NCI-H1930 (cell line): ENCODE results near the gene SCN4B.
A peak's percentile ranks its signal among the peaks of the same experiment; 100 is the strongest.
"Not testable (repeated sequence)": the region's sequence is repeated elsewhere in the genome, so short reads cannot be mapped to it uniquely, and the experiment has no call there.

ENCODE experiments used
- DNase-seq, 2 experiments: peaks; one replicate each; lab custom pipeline; 2025; lab: John Stamatoyannopoulos, UW

Gene SCN4B, protein sequence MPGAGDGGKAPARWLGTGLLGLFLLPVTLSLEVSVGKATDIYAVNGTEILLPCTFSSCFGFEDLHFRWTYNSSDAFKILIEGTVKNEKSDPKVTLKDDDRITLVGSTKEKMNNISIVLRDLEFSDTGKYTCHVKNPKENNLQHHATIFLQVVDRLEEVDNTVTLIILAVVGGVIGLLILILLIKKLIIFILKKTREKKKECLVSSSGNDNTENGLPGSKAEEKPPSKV

DNA sequence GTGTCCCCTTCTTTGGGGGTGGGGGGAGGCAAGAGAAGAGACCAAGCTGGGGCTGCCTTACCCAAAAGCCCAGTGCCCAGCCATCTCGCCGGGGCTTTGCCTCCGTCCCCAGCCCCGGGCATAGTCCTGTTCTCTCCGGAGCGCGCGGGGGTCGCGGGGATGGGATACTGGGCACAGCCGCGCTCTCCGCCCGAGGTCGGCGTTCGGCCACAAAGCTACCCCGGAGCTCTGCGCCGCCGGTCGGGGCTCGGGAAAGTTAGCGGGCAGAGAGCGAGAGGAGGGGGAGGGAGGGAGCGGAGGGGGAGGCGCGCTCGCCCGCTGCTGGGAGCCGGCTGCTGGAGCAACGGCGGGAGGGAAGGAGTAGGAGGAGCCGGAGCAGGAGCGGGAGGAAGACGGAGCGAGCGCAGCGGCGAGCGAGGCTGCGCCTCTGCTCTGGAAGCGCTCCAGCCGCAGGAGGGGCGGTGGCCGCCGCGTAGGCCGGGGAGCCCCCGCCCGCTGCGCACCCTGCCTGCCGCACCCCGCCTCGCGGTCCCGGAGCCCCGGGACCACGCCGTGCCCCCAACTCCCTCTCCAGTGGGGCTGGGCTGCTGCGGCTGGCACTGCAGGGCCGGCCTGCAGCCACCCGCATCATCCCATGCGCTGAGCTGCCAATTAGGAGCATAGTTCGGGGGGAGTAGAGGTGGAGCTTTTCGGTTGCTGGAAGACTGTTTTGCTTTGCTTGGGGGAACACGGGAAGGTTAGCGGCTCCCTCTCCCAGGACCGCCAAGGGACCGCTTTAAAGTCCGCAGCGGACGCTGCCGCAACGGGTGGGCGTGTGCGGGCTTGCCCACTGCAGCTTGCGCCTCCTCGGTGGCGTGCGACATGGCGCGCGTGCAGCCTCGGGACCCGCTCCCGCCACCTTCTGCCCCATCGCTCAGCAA, at the start of gene SCN4B:
Gene SCN4B (minus strand): TSS at position 272 of the 920 bp plus-strand sequence. CDS start 150 bp downstream, at position 122.
- peak; percentile 16 to 57 for DNase-seq

DNA sequence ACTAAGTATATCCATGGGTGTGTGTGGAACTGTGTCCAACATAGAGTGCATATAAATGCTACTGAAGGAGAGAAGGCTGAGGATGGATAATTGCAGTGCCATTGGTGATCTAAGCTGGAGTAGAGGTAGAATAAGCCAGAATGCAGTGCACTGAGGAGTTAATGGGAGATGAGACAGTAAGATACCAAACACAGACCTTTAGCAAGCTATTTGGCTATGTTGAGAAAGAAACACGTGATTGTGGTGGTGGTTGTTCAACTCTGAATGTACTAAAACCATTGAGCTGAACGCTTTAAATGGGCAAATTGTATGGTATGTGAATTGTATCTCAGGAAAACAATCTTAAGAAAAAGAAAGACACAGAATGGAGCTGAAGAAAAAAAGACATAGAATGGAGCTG, 49.3 kb upstream of the SCN4B start:
- DNase-seq, result no peak

GRCh38 chr11:118200901-118201680, 48.5 kb upstream of the SCN4B start:
- no peak for DNase-seq

DNA sequence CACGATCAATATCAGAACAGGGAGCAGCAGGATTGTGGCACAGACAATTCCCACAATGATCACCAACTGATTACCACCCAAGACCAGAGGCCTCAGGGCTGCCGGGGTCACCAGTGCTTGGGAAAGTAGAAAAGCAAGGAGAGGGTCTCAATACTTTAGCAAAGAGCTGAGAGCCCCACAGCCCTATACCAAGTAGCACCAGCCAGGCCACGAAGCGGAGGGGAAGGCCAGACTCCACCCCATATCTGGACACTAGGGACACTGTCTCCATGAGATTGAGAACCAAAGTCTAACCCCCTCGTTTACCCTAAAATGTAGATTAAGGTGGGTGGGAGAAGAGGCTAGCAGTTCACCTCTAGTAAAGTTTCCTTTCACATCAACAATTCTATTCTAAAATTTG, 47.9 kb upstream of the SCN4B start:
- DNase-seq, result no peak

- no peak for DNase-seq
These were observed 46.5 kb upstream of the SCN4B start for GRCh38 chr11:118199135-118199534.

DNA sequence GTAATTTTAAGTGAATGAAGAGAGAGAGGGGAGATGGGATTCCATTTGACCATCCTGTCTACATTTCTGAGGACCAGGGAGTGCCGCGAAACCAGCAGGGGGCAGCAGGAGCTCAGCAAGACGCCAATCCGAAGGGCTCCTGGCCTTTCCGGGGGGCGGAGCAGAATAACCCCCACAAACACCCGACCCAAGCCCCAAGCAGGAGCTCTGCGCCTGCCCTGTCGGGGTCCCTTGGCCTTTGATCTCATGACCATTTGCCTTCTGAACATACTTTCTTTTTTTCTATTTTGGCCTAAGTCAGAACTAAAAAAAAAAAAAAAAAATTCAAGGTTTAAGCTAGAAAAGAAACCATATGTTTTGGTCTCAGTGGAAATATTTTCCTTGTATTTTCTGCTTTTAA, 45.7 kb upstream of the SCN4B start:
- peak; percentile 24 to 67 for DNase-seq

GRCh38 chr11:118194835-118195627, 42.4 kb upstream of the SCN4B start:
- DNase-seq, result no peak

DNA sequence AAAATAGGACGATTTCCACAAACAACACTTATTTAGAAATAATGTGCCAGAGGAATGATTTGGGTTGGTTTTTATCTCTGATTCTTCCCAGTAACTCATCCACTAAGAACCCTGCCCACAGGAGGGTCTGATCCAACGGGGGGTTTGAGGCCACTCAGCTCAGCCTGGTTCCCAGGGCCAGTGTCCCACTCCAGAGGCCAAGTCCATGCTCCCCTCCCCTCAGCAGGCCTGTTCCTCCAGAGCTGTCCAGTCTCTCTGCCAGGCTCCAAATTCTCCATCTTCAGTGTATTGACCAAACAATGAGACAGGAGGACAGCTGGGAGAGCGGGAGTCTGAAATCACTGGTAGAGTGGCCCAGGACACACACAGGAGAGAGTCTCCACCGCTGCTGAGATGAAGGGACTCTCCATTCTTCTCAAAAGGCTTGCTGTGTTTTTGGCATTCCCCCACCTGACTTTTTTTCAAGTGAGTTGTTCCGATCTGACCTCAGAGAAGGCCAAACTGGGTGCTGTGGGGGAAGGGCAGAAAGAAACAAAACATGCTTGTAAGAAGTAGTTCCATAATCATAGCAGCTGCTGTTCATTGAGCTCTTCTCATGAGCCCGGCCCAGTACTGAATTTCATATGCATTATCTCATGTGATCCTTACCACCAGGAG, 41.4 kb upstream of the SCN4B start:
- DNase-seq, result no peak

DNA sequence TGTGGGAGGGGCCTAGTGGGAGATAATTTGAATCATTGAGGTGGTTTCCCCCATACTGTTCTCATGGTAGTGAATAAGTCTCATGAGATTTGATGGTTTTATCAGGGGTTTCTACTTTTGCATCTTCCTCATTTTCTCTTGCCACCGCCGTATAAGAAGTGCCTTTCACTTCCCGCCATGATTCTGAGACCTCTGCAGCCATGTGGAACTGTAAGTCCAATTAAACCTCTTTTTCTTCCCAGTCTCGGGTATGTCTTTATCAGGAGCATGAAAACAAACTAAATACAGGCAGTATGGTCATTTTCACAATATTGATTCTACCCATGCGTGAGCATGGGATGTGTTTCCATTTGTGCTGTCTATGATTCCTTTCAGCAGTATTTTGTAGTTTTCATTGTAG, 40.2 kb upstream of the SCN4B start:
- DNase-seq, result not testable (repeated sequence)

DNA sequence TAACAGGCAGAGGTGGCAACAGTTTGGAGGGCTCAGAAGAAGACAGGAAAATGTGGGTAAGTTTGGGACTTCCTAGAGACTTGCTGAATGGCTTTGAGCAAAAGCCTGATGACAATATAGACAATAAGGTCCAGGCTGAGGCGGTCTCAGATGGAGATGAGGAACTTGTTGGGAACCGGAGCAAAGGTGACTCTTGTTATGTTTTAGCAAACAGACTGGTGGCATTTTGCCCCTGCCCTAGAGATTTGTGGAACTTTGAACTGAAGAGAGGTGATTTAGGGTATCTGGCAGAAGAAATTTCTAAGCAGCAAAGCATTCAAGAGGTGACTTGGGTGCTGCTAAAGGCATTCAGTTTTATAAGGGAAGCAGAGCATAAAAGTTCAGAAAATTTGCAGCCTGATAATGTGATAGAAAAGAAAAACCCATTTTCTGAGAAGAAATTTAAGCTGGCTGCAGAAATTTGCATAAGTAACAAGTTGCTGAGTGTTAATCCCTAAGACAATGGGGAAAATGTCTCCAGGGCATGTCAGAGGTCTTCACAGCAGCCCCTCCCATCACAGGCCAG, 38.4 kb upstream of the SCN4B start:
- DNase-seq, result not testable (repeated sequence)

DNA sequence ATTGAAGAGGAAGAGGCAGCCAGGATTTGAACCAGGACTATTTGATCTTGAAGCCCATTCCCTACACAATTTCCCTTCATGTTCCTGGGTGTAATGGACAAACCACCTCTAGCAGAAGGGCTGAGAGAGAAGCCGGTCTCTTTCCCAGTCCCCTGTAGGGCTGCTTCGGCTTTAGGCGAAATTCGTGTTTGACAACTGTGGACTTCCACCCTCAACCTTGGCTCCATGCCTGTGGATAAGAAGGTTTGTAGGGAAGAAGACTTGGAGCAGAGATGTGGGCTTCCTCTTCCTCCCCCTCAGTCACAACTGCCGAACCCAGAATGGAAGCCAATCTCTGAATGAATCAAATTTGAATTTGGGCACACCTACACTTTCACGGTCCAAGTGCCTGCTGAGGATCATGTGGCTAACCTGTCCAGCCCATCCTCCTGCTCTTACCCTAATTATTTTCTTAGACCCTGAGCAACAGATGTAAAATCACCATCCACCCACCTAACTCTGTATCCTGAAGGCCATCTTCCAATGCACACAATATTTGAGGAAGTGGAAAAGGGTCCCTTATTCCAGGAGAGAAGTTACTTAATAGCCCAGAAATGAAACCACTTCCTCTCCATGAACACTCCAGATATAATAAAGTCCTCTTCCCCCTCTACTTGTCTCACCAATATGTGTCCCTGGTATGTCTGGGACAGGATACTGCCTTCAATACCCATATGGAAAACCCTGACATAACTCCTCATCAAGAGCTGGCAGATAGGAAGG, 33.9 kb upstream of the SCN4B start:
- DNase-seq, result no peak

- DNase-seq, result no peak
These were observed 32.4 kb upstream of the SCN4B start for GRCh38 chr11:118184784-118185579.

- not testable (repeated sequence) for DNase-seq
These were observed 31.1 kb upstream of the SCN4B start for GRCh38 chr11:118183691-118184090.

DNA sequence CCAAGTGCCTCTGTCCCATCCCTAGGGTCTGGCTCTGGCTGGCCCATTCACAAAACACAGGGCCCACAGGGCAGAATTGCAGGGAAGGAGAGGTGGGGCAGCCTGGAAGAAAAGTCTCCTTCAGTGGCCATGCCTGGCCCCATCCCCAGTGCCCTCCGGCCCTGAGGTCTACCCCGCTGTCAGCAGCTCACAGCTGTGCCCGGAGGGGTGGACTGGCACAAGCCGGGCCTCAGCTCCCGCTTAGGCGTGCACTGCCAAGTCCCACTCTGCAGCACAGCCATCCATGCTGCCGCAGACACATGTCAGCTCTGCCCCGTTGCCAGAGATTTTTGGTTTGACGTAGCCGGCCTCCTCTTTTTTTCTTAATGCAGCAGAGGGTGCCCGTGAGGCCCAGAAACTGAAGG, 27.7 kb upstream of the SCN4B start:
- no peak for DNase-seq

DNA sequence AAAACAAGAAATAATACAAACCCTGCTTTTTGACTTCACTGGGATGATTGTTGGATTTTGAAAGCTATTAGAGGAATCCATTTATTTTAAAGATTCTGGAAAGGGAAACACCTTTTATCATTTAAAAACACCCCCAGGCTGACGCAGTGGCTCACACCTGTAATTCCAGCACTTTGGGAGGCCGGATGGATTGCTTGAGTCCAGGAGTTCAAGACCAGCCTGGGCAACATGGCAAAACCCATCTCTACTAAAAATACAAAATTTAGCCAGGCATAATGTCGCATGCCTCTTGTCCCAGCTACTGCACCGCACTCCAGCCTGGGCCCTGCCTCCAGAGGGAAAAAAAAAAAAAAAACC, 24.1 kb upstream of the SCN4B start:
- DNase-seq, result no peak

GRCh38 chr11:118175993-118176777, 23.6 kb upstream of the SCN4B start, which contains the start of gene SCN2B:
Gene SCN2B (minus strand): TSS chr11:118176639. CDS start chr11:118176431, 208 bp downstream.
- DNase-seq, result no peak

DNA sequence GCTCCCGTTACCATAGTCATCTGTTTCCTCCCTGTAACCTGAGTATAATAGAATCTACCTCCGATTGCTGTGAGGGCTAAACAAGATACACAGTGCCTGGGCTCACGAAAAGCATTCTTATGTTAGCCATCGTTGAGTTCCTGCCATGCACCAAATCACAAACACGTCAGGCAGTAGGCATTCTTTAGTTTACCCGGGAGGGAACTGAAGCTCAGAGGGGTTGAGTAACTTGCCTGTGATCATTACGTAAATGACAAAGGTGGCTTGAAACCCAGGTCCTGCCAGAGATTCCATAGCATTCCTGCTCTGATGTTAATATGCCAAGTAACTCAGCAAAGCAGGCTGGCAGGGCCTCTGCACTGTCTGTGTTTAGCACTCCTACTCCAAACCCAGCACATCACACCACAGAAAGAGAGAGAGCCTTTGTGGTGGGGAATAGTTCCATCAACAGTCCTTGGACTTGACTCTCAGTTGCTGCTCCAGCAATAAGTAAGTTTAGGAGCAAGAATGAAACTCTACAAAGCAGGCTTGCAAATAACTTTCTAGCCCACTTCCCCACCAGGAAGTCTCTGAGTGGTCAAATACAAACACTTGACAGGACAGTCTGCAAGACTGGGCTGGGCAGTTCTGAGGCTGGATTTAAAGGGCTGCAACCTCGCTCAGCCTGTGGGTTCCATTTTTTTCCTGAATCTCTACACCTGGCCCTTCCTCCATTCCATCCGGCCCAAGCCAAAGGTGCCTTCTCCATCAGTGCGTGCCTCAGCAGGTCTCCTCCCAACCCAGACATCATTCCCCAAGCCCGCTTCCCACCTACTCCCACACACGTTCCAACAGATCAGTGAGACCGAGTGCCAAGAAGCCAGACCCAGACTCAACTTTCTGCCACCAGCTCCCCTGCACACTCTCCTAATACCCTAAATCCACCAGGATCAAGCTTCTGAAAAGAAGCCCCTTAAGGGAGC, 22.7 kb upstream of the SCN4B start:
- DNase-seq, result no peak
